GM19455 (cell line): ENCODE results near the gene GPR108.
"Not testable (repeated sequence)": the region's sequence is repeated elsewhere in the genome, so short reads cannot be mapped to it uniquely, and the experiment has no call there.

Experiments
- ATAC-seq: cut with Tn5 transposase; IDR thresholded peaks from one replicate; pipeline ENCODE4 v1.9.1; 2021; ENCODE audit not compliant: unreplicated experiment

GPR108 gene

DNA sequence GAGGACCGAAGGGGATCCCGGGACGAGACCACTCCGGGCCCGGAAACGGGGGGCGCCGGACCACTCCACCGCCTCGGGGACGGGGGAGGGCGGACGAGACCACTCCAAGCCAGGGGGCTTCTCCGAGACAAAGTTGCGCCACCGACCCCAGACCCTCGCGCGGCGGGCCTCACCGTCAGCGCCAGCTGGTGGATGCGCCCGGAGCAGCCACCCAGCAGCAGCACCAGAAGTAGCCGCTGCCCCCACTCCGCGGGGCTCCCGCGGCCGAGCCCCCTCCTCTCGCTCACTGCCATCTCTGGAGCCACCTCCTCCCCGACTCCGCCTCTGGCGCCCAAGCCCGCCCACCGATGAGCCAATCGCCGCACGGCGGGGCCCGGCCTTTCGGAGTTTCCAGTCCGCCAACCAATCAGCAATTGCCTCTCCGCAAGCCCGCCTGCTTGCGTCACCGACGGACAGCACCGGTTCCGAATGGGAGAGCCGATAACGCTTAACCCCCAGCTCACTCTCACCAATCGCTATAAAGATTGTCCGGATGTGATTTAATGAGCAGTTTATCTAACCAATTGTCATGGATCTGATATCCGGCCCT, at the start of gene GPR108:
TSS of gene GPR108 (minus strand) at position 297 of the 589 bp plus-strand sequence. CDS start at position 293, 4 bp downstream.
- ATAC-seq, result peak; percentile 51

DNA sequence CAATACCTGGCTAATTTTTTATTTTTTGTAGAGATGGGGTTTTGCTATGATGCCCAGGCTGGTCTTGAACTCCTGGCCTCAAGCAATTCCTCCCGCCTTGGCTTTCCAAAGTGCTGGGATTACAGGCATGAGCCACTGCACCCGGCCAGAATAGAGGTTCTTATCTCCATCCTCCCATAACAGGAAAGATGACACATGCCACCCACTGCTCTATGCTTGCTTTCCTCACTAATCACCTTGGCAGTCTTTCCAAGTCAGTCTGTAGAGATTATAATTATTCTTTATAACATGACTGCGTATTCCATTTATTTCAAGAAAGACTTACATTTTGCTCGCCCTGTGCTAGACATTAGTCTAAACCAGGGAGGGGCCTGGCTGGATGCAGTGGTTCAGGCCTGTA, 41.8 kb upstream of the GPR108 start:
- ATAC-seq, result no peak

DNA sequence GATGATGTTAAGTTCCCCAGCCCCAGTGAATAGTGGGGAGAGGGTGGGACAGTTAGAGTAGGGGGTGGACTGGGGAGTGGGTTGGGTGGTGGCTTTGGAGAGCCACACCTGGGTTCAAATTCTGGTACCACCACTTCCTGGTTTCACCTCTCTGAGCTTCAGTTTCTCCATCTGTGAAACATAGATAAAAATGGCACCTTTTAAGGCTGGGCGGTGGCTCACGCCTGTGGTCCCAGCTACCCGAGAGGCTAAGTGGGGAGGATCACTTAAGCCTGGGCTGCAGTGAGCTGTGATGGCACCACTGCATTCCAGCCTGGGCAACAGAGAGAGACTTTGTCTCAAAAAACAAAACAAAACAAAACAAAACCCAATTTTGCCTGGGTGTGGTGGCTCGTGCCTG, 41.0 kb upstream of the GPR108 start:
- ATAC-seq, result no peak

DNA sequence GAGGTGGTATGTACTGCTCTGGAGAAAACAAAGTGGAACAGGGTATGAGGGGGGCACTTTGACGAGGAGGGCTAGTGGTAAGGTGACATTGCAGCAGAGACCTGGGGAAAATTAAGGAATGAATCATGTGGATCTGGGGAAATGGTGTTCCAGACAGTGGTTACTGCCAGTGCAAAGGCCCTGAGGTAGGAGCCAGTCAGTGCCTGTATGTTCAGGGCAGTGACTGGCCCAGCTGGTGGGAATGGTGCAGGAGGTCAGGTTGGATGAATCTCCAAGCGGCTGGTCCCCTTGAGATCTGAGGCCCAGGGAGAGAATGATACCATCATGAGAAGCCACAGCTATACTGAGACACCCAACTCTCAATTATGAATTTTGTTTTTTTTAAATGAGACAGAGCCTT, 40.1 kb upstream of the GPR108 start:
- ATAC-seq, result no peak

DNA sequence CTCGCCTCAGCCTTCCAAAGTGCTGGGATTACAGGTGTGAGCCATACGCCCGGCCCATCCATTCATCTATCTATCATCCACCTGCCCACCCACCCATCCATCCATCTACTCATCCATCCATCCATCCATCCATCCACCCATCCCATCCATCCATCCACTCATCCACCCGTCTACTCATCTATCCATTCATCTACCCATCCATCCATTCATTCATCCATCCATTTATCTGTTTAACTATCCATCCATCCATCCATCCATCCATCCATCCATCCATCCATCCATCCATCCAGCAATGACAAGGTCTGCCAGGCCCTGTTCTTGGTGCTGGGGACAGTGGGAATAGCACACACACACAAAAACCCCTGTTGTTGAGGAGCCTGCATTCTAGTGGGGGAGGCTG, 39.6 kb upstream of the GPR108 start:
- no peak for ATAC-seq

DNA sequence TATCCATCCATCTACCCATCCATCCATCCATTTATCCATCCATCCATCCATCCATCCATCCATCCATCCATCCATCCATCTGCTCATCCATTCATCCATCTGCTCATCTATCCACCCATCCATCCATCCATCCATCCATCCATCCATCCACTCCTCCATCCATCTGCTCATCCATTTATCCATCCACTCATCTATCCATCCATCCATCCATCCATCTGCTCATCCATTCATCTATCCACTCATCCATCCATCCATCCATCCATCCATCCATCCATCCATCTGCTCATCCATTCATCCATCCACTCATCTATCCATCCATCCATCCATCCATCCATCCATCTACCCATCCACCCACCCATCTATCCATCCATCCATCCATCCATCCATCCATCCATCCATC, 38.7 kb upstream of the GPR108 start:
- not testable (repeated sequence) for ATAC-seq

DNA sequence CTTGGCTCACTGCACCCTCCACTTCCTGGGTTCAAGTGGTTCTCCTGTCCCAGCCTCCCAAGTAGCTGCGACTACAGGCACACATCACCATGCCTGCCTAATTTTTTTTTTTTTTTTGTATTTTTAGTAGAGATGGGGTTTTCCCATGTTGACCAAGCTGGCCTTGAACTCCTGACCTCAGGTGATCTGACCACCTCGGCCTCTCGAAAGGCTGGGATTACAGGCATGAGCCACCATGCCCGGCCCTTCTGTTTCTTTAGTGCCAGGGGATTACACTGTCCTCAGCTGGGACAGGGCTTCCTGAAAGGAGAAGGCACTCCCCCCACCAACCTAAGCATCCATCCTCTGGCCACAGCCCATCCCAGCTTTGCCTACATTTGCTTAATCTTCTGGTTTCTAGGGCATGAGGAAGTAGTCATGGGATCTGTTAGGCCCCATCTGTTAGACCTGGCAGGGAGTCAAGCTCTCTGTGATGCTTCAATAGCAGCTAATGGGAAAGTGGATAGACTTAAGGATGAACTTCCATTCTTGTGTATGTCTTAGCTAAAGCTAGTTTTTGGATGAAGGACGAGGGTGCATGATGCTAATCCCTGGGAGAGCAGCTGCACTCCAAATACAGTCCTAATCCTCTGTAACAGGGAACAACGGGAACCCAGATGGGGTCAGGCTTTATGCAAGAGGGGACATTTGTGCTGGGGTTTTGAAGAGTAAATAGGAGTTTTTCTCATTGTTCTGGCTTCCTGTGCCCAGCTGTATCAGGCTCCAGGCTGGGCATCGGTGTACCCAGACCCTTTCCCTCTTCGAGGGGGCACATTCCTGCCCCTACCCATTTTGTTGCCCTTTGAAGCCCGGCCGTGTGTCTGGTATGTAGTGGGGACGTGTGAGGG, 37.7 kb upstream of the GPR108 start:
- ATAC-seq, result no peak

DNA sequence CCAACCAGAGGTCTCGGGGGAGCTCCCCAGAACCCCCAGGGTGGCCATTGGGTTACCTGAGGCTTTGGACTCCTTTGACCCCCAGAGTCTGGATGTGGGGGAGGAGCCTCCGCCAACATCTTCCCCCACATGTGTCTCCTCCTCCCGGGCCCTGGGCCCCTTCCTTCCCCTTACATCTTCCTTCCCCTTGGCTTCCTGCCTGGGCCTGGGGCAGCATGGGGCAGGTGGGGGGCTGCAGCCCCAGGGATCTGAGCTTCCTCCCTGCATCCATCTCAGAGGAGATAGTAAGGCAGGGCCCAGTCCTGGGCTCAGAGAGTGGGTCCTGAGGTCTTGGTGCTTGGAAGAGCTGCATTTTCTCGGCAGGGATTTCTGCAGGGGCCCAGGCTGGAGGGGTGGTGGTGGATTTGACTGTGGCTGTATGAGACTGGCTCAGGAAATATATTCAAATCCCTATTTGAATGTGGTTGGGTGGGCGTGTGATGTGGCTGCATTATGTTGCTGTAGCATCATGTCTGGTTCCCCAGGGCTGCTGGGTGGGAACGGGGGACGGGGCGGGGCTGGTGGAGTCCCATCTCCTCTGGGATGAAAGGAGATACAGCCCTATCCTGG, 36.0 kb upstream of the GPR108 start:
- ATAC-seq, result no peak

DNA sequence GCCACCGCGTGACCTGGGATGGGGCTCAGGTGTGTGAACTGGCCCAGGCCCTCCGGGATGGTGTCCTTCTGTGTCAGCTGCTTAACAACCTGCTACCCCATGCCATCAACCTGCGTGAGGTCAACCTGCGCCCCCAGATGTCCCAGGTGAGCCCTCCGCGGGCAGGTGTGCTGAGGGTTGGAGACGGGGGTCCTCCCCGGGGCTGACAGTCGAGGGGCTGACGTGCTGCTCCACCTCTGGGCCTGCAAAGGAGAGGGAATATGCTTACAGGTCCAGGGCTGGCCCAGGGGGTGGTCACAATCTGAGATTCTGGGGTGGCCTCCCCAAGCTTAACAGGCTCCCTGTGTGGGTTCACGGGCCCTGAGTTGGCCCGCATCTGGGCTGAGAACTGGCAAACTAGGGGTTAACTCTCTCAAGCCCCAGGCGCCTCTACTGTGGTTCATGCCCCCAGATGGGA, 35.5 kb upstream of the GPR108 start:
- ATAC-seq, result no peak

DNA sequence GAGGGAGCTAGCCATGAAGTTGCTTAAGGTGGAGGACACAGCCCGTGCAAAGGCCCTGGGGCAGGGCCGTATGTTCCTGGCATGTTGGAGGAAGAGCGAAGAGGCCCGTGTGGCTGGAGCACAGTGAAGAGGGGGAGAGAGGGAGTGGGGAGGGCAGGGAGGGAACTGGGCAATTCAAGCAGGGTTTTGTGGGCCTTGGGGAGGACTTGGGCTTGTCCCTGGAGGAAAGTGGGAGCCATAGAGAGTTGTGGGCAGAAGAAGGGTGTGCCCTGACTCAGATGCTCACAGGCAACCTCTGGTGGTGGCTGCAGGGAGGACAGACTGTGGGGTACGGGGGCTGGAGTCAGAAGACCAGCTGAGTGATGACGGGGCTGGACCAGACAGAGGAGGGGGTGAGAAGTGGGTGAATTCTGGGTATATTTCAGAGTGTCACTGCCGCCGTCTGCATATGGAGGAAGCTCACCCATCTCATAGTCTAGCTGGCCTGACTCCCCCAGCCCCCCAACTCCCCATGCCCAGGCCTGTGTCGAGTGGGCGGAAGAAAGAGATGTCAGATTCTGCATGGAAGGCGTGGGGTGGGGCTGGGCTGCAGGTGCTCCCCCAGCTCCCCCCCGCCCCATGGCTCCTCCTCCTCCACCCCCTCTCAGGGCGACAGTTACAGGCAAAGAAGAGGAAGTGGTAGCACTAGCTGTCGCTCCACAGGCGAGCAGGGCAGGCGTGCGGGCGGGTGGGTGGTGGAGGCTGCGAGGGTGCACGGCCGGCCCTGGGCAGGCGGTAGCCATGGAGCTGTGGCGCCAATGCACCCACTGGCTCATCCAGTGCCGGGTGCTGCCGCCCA, 34.9 kb upstream of the GPR108 start, which contains the start of gene VAV1:
TSS of gene VAV1 (plus strand) at position 681 of the 838 bp plus-strand sequence. CDS start at position 781, 100 bp downstream.
- no peak for ATAC-seq

DNA sequence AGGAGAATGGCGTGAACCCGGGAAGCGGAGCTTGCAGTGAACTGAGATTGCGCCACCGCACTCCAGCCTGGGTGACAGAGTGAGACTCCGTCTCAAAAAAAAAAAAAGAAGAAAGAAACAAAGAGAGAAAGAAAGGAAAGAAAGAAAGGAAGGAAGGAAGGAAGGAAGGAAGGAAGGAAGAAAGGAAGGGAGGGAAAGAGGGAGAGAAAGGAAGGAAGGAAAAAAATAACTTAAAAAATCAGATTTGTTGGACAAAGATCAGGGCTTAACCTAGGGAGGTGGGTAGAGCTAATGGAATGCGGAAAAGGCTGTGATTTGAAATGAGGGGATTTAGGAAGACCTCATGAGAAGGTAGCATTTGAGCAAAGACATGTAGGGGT, 34.3 kb upstream of the GPR108 start:
- ATAC-seq, result not testable (repeated sequence)

DNA sequence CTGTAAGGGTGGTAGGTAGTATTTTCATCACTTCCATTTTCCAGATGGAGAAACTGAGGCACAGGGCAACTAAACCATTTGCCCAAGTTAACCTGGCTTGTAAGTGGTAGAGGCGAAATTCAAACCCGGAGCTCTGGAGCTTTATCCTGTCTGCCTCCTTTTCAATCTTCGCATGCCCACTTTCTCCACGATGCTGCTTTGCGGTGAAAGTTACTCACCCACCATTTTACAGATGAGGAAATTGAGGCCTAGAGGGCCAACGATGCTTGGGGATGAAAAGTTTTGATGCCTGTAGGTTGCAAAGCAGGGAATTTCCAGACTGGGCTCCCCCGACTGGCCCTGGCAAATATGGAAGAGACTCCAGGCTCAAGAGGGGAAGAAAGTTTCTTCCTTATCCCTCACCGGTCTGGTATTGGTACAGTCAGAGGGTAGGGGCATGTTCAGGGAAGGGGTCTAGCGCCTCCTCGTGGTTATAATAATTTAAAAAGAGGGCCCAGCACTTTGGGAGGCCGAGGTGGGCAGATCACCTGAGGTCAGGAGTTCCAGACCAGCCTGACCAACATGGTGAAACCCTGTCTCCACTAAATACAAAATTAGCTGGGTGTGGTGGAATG, 31.7 kb upstream of the GPR108 start:
- no peak for ATAC-seq

DNA sequence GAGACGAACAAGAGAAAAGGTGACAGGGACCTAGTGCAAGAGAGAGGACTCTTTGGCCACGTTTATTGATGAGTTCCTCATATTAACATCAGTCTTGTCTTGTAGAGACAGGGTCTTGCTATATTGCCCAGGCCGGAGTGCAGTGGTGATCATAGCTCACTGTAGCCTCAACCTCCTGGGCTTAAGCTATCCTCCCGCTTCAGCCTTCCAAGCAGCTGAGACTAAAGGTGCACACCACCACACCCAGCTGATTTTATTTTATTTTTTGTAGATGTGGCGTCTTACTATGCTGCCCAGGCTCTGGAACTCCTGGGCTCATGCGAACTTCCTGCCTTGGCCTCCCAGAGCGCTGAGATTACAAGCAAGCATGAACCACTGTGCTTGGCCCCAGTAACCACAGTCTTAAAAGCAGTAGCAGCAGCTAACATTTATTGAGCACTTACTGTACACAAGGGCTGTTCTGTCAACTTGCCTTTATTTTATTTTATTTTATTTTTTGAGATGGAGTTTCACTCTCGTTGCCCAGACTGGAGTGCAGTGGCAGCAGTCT, 30.9 kb upstream of the GPR108 start:
- no peak for ATAC-seq

DNA sequence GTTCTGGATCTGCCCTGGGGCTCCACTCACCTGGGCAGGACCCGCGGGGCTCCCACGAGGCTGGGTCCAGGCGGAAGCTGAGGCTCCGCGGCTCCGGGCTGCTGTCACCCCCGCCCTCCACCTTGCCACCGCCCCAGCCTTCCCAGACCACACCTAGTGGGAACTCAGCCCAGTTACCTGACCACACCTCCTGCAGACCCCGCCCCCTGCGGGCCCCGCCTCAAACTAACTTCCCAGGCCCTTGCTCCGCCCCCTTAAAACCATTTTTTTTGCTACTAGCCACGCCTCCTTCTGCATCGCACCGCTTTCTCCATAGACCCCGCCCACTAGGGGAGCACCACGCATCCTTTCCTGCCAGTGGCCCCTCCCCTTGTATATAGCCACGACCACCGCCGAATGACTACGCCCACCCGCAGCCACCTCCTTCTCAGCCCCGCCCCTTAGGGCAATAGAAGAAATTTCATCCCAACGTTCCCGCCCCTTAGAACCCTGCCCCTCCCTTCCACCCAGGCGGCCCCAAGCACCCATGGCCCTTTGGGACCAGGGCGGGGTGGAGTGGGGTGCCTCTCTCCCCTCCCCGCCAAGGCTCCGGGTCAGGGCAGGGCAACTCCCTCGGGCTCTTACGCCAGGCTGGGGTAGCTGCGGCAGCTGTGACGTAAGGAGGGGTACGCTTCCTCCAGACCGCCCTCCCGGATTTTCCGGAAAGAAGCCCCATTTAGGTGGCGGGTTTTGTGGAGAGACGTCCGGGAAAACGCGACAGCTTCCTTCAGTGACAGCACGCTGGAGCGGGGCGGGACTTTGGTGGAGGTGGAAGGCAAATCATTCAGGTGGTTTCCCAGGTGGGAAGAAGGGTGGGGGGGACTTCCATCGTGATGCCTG, 30.2 kb upstream of the GPR108 start, which contains the start of gene SH2D3A:
TSS of gene SH2D3A (minus strand) at position 79 of the 879 bp plus-strand sequence. CDS start 3,687 bp downstream, outside the sequence.
- peak; percentile 63 for ATAC-seq

DNA sequence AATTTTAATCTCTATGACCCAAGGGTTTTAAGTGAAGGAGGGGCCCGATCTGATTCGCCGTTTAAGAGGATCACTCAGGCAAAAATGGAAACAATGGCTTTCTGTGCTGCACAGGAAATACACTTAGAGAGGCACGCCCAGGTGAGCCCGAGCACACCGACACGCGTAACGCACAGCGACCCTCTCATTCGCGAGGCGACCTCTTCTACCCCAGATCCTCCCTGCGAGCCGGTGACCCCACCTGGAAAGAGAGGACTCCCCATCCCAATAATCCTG, 29.6 kb upstream of the GPR108 start:
- peak; percentile 8 for ATAC-seq

DNA sequence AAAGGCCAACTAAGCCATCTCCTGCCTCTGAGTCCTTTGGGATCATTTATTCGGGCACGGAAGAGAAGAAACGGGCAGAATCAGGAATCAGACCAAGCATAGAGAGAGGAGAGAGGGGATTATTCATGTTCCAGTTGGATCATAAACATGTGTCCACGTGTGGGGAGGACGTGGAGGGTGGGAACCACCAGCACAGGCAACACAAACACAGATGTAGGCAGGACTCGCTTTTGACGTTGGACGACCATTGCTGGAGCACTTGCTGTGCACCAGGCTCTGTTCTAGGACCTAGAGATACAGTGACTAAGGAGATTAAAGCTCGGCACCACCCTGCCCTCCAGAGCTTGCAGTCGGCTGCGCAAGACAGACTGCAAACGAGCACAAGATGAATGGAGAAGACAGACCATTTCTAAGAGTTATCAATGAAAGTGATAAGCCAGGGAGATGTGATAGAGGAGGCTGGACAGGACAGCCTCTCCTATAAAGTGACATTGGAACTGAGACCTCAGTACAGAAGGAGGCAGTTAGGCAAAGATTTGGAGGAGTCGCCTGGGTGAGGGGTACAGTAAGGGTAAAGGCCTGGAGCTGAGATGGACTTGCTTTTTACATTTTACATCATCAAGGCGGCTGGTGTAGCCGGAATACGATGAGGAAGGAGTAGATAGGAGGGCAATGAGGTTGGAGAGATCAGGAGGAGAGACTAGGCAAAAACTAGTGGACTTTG, 29.1 kb upstream of the GPR108 start:
- no peak for ATAC-seq

DNA sequence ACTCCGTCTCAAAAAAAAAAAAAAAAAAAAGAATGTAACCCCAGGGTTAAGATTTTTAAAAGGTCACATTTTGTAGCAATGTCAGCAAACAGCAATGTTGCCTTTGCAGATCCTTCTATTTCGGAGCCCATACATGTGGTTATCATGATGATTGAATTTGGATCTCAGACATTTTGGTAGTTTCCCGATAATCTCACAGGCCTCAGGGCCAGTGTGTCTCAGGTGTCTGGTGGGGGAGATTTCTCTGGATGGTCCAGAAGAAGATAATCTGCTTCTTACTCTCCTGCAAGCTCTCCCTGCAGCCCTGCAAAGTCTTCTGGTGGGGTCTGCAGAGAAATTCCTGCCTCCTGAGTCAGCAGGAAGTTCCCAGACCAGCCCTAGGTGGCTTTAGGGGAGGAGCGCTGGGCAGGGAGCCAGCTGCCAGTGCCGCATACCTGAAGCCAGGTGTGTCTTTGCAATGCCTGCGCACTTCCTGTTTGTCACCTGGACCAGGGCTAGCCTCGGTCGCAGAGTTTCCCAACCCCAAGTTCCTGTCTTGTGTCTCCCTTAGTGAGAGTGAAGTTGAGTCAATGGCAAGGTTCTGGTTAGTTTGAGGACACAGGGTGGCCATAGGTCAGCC, 28.5 kb upstream of the GPR108 start:
- no peak for ATAC-seq

DNA sequence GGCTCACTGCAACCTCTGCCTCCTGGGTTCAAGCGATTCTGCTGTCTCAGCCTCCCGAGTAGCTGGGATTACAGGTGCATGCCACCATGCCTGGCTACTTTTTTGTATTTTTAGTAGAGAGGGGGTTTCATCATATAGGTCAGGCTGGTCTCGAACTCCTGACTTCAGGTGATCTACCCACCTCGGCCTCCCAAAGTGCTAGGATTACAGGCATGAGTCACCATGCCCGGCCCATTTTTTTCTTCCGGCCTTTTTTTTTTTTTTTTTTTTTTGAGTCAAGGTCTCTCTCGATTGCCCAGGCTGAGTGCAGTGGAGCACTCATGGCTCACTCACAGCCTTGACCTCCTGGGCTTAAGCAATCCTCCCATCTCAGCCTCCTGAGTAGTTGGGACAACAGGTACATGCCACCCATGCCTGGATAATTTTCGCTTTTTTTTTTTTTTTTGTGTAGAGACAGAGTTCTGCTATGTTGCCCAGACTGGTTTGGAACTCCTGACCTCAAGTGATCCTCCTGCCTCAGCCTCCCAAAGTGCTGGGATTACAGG, 24.9 kb upstream of the GPR108 start:
- not testable (repeated sequence) for ATAC-seq
